Neural cell (in vitro differentiated cells): ENCODE data around the gene LYPD1. TPM values are rescaled to one million over a fixed set of nuclear protein-coding genes. Genes with fewer than 3 reads are reported as not detected.

Source experiments
- H2AFZ ChIP-seq: fragments of 200-600, 300-800 bp; sonication (generic), shearing (Covaris generic); 2 replicates; pipeline ENCODE4 v1.6.0; 2014; ENCODE audit warnings: low read depth, mild to moderate bottlenecking, antibody characterized with exemption, low read length, moderate library complexity
- H3F3A ChIP-seq: fragments of 200-600 bp; shearing (Covaris generic); 2 replicates; pipeline ENCODE4 v1.6.1; 2016; ENCODE audit warnings: mild to moderate bottlenecking, moderate library complexity, mixed read lengths, antibody characterized with exemption, low read length; ENCODE audit not compliant: insufficient read depth, poor library complexity, severe bottlenecking
- H3K27ac ChIP-seq: fragments of 200-600, 300-800 bp; sonication (generic), shearing (Covaris generic); 2 replicates; pipeline ENCODE4 v1.5.1; 2014; ENCODE audit warnings: mild to moderate bottlenecking, low read length, moderate library complexity
- H3K27me3 ChIP-seq: fragments of 300-800, 200-600 bp; sonication (generic), shearing (Covaris generic); 2 replicates; pipeline ENCODE4 v1.6.0; 2014; ENCODE audit warnings: mild to moderate bottlenecking, low read depth, low read length, moderate library complexity; ENCODE audit not compliant: insufficient read depth
- H3K36me3 ChIP-seq: fragments of 300-800, 200-600 bp; sonication (generic), shearing (Covaris generic); 2 replicates; pipeline ENCODE4 v1.5.1; 2014; ENCODE audit warnings: mild to moderate bottlenecking, antibody characterized with exemption, low read length, moderate library complexity; ENCODE audit not compliant: insufficient read depth
- H3K4me2 ChIP-seq: fragments of 300-800, 200-600 bp; sonication (generic), shearing (Covaris generic); 2 replicates; pipeline ENCODE4 v1.6.0; 2014; ENCODE audit warnings: mild to moderate bottlenecking, low read length
- H3K4me3 ChIP-seq: fragments of 300-800, 200-600 bp; sonication (generic), shearing (Covaris generic); 2 replicates; pipeline ENCODE4 v1.5.1; 2014; ENCODE audit warnings: mild to moderate bottlenecking, low read length, moderate library complexity
- H3K79me2 ChIP-seq: fragments of 200-600 bp; shearing (Covaris generic); replicated peaks from 2 replicates; pipeline ENCODE4 v1.6.0; 2014; ENCODE audit warnings: mild to moderate bottlenecking, low read length, moderate library complexity; ENCODE audit not compliant: insufficient read depth
- H3K9ac ChIP-seq: fragments of 300-800, 200-600 bp; sonication (generic), shearing (Covaris generic); 2 replicates; pipeline ENCODE4 v1.6.1; 2016; ENCODE audit warnings: mild to moderate bottlenecking, low read length, mixed read lengths
- H3K9me2 ChIP-seq: fragments of 200-600 bp; shearing (Covaris generic); 2 replicates; pipeline ENCODE4 v1.6.1; 2016; ENCODE audit warnings: mild to moderate bottlenecking, low read length, mixed read lengths; ENCODE audit not compliant: insufficient read depth
- H3K9me3 ChIP-seq: fragments of 200-600, 300-800 bp; sonication (generic), shearing (Covaris generic); 2 replicates; pipeline ENCODE4 v1.6.1; 2016; ENCODE audit warnings: mild to moderate bottlenecking, mixed run types, low read length, moderate library complexity, mixed read lengths
- H4K20me1 ChIP-seq: fragments of 200-600 bp; shearing (Covaris generic); 2 replicates; pipeline ENCODE4 v1.6.1; 2016; ENCODE audit warnings: mild to moderate bottlenecking, mixed run types; ENCODE audit not compliant: insufficient read depth
- CTCF ChIP-seq: fragments of 450-650 bp; IDR thresholded peaks from 2 replicates; pipeline ENCODE4 v1.5.1; 2014; ENCODE audit warnings: antibody characterized with exemption, mild to moderate bottlenecking, moderate library complexity; ENCODE audit not compliant: poor library complexity, severe bottlenecking
- EP300 ChIP-seq: fragments of 450-650 bp; conservative IDR thresholded peaks from 2 replicates; pipeline ENCODE4 v1.6.1; 2014; ENCODE audit warnings: antibody characterized with exemption, mild to moderate bottlenecking, moderate library complexity; ENCODE audit not compliant: poor library complexity, severe bottlenecking
- EZH2 ChIP-seq: fragments of 200-600, 300-800 bp; shearing (Covaris generic), sonication (generic); IDR thresholded peaks from 2 replicates; pipeline ENCODE4 v1.6.1; 2014; ENCODE audit warnings: antibody characterized with exemption, low read length, borderline replicate concordance, mild to moderate bottlenecking; ENCODE audit not compliant: insufficient read depth, poor library complexity, severe bottlenecking
- MXI1 ChIP-seq: fragments of 450-650 bp; conservative IDR thresholded peaks from 2 replicates; pipeline ENCODE4 v1.6.1; 2014; ENCODE audit warnings: antibody characterized with exemption, mild to moderate bottlenecking; ENCODE audit not compliant: poor library complexity, severe bottlenecking
- POLR2AphosphoS5 ChIP-seq: IDR thresholded peaks from 2 replicates; pipeline ENCODE4 v1.6.1; 2012
- RAD21 ChIP-seq: fragments of 450-650 bp; conservative IDR thresholded peaks from 2 replicates; pipeline ENCODE4 v1.6.1; 2014; ENCODE audit warnings: antibody characterized with exemption, mild to moderate bottlenecking, moderate library complexity
- REST ChIP-seq: IDR thresholded peaks from 2 replicates; pipeline ENCODE4 v1.6.1; 2012; ENCODE audit warnings: borderline replicate concordance
- SMC3 ChIP-seq: fragments of 450-650 bp; conservative IDR thresholded peaks from 2 replicates; pipeline ENCODE4 v1.6.1; 2014; ENCODE audit warnings: antibody characterized with exemption, mild to moderate bottlenecking, moderate library complexity; ENCODE audit not compliant: poor library complexity
- TAF1 ChIP-seq: IDR thresholded peaks from 2 replicates; pipeline ENCODE4 v1.6.1; 2012; ENCODE audit warnings: low read depth
- polyA plus RNA-seq: library from polyadenylated mRNA; depleted of rRNA; stranded (reverse); fragments of >200 nt; gene quantifications from 2 replicates; pipeline ENCODE4 v1.2.3, GENCODE V29; 2014

The LYPD1 gene
- polyA plus RNA-seq, 1 donor from 2014 or later: 78.2 TPM

GRCh38 chr2:132615329-132616085, 54.5 kb downstream of the LYPD1 start:
- no peak overlapping the region for H3K27ac ChIP-seq
- no peaks in the 10 kb centered on the region for H3K79me2 ChIP-seq
- H4K20me1 ChIP-seq: no peaks in the 10 kb centered on the region
- H3K9ac ChIP-seq: no peak overlapping the region
- TF ChIP-seq CTCF (no peak), REST (no peak), MXI1 (no peak), RAD21 (no peak), EP300 (no peak), SMC3 (no peak), POLR2AphosphoS5 (no peak), EZH2 (no peak), TAF1 (no peak)
- H3F3A ChIP-seq: no peaks in the 10 kb centered on the region
- no peaks in the 10 kb centered on the region for H3K9me2 ChIP-seq
- no peaks in the 10 kb centered on the region for H3K36me3 ChIP-seq
- H2AFZ ChIP-seq: no peak overlapping the region
- no peak overlapping the region for H3K4me3 ChIP-seq
- H3K27me3 ChIP-seq: no peaks in the 10 kb centered on the region
- no peaks in the 10 kb centered on the region for H3K9me3 ChIP-seq
- H3K4me2 ChIP-seq: no peak overlapping the region

- no peak overlapping the region for H3K9ac ChIP-seq
- no peak overlapping the region for H3K4me2 ChIP-seq
- H3K79me2 ChIP-seq: no peaks in the 10 kb centered on the region
- no peaks in the 10 kb centered on the region for H3K27me3 ChIP-seq
- no peak overlapping the region for H2AFZ ChIP-seq
- H3K9me3 ChIP-seq: no peaks in the 10 kb centered on the region
- no peaks in the 10 kb centered on the region for H3K36me3 ChIP-seq
- H3K27ac ChIP-seq: no peak overlapping the region
- no peak for TF ChIP-seq REST
- no peak for TF ChIP-seq EZH2
- no peak for TF ChIP-seq RAD21
- TF ChIP-seq MXI1: no peak
- no peak for TF ChIP-seq POLR2AphosphoS5
- TF ChIP-seq TAF1: no peak
- no peak for TF ChIP-seq EP300
- no peak for TF ChIP-seq SMC3
- TF ChIP-seq CTCF: no peak
- no peaks in the 10 kb centered on the region for H3K9me2 ChIP-seq
- no peaks in the 10 kb centered on the region for H3F3A ChIP-seq
- H4K20me1 ChIP-seq: no peaks in the 10 kb centered on the region
- H3K4me3 ChIP-seq: no peak overlapping the region
These were observed 58.3 kb downstream of the LYPD1 start for GRCh38 chr2:132611719-132612118.
